ENCODE data around the gene PTGFRN.

Gene PTGFRN

DNA sequence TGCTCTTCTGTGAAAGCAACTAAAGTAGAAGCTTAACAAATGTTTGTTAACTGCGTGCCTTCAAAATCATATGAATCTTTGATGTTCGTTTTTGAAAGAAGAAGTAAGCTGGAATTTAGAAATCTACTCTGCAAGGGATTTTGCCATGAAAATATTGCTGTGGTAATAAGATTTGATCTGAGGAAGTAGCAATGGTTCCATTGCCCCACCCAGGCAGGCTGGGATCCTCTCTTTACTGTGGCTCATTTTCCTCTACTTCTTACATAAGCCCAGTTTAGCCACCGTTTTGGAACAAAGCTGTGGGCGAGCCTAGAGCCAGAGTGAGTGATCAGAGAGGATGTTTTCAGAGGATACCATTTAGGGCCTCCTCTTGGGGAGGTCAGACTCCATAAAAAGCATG, 20.3 kb upstream of the PTGFRN start:
- no peak overlapping the region for H3K27ac ChIP-seq (ENCODE audit: low read depth, low read length)
- H3K9ac ChIP-seq (ENCODE audit: low read depth, low read length), result no peak overlapping the region
- 0 out of 2 replicates have a peak, but pooled peaks cover under 1% of the 10 kb centered on the region for H3K9me3 ChIP-seq (ENCODE audit: control insufficient read depth, insufficient read depth, low read length)
- H3K36me3 ChIP-seq (ENCODE audit: control insufficient read depth, insufficient read depth, low read length), result no peaks in the 10 kb centered on the region
- H3K4me3 ChIP-seq (ENCODE audit: low read depth, low read length), result no peak overlapping the region
- no peaks in the 10 kb centered on the region for H3K27me3 ChIP-seq (ENCODE audit: control insufficient read depth, insufficient read depth, low read length)
- H3K4me1 ChIP-seq (ENCODE audit: control insufficient read depth, insufficient read depth, low read length), result no peaks in the 10 kb centered on the region

DNA sequence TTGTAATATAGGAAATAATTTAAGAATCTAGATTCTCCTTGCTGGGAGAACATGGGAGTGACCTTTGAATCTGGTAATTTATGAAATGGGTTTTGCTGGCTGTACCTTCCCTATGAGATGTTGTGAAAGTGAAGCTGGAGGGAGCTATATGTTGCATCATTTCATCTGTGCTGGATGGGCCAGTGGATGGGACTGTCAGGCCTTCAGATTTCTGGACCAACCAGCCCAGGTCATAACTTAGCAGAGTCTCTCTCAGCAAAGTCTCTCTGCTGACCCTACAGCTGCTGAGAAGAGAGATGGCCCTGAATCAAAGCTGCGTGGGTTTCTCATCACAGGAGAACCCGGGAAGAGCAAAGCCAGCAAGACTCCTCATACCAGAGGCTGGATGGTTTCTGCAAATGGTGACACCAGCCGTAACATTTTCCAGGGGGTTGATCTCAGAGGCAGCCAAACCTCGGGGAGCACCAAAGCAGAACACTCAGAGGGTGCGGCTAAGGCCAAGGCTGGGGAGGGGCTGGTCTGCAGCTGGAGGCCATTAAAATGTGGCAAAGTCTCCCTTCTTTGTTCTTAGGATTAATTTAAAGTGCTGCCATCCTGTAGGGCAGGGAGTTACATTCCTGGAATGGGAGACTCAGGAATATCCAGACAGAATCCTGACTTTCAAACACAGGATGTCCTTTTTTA, 18.2 kb upstream of the PTGFRN start:
- H3K36me3 ChIP-seq (ENCODE audit: control insufficient read depth, insufficient read depth, low read length), result no peaks in the 10 kb centered on the region
- H3K4me3 ChIP-seq (ENCODE audit: low read depth, low read length), result no peak overlapping the region
- H3K9me3 ChIP-seq (ENCODE audit: control insufficient read depth, insufficient read depth, low read length), result peaks cover 8% of the 10 kb centered on the region; the same call in 1 of the 2 replicates
- H3K4me1 ChIP-seq (ENCODE audit: control insufficient read depth, insufficient read depth, low read length), result no peaks in the 10 kb centered on the region
- no peaks in the 10 kb centered on the region for H3K27me3 ChIP-seq (ENCODE audit: control insufficient read depth, insufficient read depth, low read length)
- H3K27ac ChIP-seq (ENCODE audit: low read depth, low read length), result no peak overlapping the region
- H3K9ac ChIP-seq (ENCODE audit: low read depth, low read length), result no peak overlapping the region

DNA sequence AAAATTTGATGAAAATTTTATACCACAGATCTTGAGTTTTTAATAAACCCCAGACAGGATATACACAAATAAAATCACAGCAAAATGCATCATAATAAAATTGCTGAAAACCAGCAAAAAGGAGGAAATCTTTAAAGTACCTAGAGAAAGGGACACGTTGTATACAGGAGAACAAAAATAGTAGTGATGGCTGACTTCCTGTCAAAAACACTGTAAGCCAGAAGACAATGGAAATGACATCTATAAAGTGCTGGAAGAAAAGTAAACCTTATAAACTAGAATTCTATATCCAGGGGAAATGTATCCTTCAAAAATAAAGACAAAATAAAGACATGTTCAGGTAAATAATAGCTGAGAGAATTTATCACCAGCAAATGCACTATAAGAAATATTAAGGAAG, 14.6 kb upstream of the PTGFRN start:
- Histone ChIP-seq H3K4me3 (ENCODE audit: low read depth, low read length) (no peak overlapping the region), H3K9me3 (ENCODE audit: control insufficient read depth, insufficient read depth, low read length) (peaks cover 8% of the 10 kb centered on the region; the same call in 1 of the 2 replicates), H3K36me3 (ENCODE audit: control insufficient read depth, insufficient read depth, low read length) (no peaks in the 10 kb centered on the region), H3K27ac (ENCODE audit: low read depth, low read length) (no peak overlapping the region), H3K4me1 (ENCODE audit: control insufficient read depth, insufficient read depth, low read length) (no peaks in the 10 kb centered on the region), H3K9ac (ENCODE audit: low read depth, low read length) (no peak overlapping the region), H3K27me3 (ENCODE audit: control insufficient read depth, insufficient read depth, low read length) (no peaks in the 10 kb centered on the region)

DNA sequence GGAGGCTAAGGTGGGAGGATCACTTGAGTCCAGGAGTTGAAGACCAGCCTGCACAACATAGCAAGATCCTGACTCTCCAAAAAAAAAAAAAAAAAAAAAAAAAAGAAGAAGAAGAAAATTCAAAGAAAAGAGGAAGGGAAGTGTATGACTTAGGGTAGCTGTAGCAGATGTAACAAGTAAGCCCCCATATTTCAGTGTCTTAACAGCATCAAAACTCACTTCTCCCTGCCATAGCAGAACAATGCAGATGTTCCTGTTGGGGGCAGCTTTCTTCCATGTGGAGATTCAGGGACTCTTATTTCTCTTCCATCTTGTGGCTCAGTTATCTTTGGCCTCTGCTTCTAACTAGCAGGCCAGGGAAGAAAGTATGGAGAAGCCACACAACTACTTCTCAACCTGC, 10.2 kb upstream of the PTGFRN start:
- Histone ChIP-seq H3K4me1 (ENCODE audit: control insufficient read depth, insufficient read depth, low read length) (no peaks in the 10 kb centered on the region), H3K36me3 (ENCODE audit: control insufficient read depth, insufficient read depth, low read length) (no peaks in the 10 kb centered on the region), H3K27me3 (ENCODE audit: control insufficient read depth, insufficient read depth, low read length) (no peaks in the 10 kb centered on the region), H3K9ac (ENCODE audit: low read depth, low read length) (no peak overlapping the region), H3K27ac (ENCODE audit: low read depth, low read length) (no peak overlapping the region), H3K9me3 (ENCODE audit: control insufficient read depth, insufficient read depth, low read length) (peaks cover 6% of the 10 kb centered on the region; the same call in 1 of the 2 replicates), H3K4me3 (ENCODE audit: low read depth, low read length) (no peak overlapping the region)

DNA sequence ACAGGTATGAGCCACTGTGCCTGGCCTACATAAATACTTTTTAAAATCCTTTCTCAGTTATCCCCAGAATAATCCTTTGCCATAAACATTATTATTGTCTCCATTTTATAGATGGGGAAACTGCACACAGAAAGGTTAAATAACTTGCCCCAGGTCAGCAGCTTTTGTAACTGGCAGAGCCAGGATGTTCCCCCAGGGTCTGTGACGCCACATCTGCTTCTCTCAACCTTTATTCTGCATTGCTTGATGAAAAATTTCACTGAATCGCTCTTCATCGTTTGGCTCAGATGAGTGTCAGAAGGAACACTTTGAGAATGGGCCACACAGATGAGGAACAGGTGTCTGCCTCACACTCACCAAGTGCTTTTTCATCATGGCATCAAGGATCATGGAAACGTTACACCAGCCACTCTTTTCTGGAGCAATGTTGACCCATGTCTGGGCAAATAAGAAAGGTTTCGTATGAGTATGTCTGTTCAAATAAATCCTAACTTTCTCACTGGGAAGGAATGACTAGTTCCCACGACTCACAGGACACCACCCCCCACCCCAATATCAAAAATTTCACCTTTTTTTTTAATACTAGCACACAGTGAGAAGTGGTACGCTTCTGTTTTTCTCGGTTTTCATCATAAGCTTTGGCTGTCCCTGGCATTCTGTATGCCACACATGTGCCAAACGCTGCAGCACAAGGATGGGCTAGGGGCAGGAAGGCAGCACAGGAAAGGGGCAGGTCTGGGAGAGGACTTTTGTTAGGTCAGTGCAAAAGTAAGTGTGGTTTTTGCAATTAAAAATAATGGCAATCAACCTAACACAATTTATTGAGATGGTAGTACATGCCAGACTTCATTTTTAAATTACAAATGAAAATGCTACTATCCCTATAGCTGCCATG, 9.0 kb upstream of the PTGFRN start:
- H3K27me3 ChIP-seq (ENCODE audit: control insufficient read depth, insufficient read depth, low read length), result no peaks in the 10 kb centered on the region
- H3K4me1 ChIP-seq (ENCODE audit: control insufficient read depth, insufficient read depth, low read length), result no peaks in the 10 kb centered on the region
- H3K9ac ChIP-seq (ENCODE audit: low read depth, low read length), result no peak overlapping the region
- no peak overlapping the region for H3K27ac ChIP-seq (ENCODE audit: low read depth, low read length)
- no peaks in the 10 kb centered on the region for H3K9me3 ChIP-seq (ENCODE audit: control insufficient read depth, insufficient read depth, low read length)
- H3K36me3 ChIP-seq (ENCODE audit: control insufficient read depth, insufficient read depth, low read length), result no peaks in the 10 kb centered on the region
- H3K4me3 ChIP-seq (ENCODE audit: low read depth, low read length), result no peak overlapping the region

DNA sequence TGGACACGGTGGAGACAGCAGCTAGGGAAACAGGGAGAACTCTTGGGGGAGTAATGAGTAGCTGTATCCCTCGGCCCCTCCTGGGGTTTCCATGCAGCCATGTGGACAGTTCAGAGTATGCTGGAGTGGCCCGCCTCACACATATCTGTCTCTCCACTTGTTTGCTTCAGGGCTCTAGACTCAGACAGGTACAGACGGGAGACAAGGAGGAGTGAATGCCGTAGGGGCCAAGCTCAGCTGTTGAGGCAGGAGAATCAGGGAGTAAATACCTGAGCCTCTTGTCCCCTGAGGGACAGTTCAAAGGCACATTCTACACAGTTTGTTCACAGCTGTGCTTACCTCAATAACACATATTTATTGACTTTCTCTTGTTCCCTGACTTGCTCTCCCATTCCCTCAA, 7.7 kb upstream of the PTGFRN start:
- no peak overlapping the region for H3K9ac ChIP-seq (ENCODE audit: low read depth, low read length)
- no peaks in the 10 kb centered on the region for H3K27me3 ChIP-seq (ENCODE audit: control insufficient read depth, insufficient read depth, low read length)
- H3K9me3 ChIP-seq (ENCODE audit: control insufficient read depth, insufficient read depth, low read length), result no peaks in the 10 kb centered on the region
- no peaks in the 10 kb centered on the region for H3K36me3 ChIP-seq (ENCODE audit: control insufficient read depth, insufficient read depth, low read length)
- no peak overlapping the region for H3K4me3 ChIP-seq (ENCODE audit: low read depth, low read length)
- H3K4me1 ChIP-seq (ENCODE audit: control insufficient read depth, insufficient read depth, low read length), result no peaks in the 10 kb centered on the region
- H3K27ac ChIP-seq (ENCODE audit: low read depth, low read length), result no peak overlapping the region

DNA sequence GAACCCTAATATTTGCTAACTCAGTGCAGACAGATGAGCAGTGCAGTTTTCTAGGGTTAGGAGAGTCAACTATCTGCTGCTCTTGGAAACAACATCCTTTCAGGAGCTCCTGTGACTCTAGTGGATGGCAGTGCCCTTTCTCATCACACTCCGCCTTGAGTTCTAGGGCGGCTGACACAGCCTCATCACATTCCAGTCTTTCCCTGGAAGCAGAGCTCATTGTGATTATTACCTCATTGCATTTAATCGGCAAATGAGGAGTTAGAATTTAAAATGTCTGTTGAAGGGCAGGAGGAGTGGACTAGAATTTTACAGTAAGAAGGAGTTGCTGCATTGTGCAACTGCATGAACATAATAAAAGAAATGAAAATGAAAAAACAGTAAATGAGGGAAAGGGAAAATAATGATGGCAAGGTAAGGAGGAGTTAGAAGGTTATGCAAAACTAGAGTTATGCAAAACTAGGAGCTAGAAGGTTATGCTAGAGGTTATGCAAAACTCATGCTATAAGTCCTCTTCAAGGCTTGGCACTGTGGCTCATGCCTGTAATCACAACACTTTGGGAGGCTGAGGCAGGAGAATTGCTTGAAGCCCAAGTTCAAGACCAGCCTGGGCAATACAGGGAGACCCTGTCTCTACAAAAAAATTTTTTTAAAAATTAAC, 6.9 kb upstream of the PTGFRN start:
- Histone ChIP-seq H3K4me3 (ENCODE audit: low read depth, low read length) (no peak overlapping the region), H3K9ac (ENCODE audit: low read depth, low read length) (no peak overlapping the region), H3K27ac (ENCODE audit: low read depth, low read length) (no peak overlapping the region), H3K36me3 (ENCODE audit: control insufficient read depth, insufficient read depth, low read length) (no peaks in the 10 kb centered on the region), H3K9me3 (ENCODE audit: control insufficient read depth, insufficient read depth, low read length) (no peaks in the 10 kb centered on the region), H3K4me1 (ENCODE audit: control insufficient read depth, insufficient read depth, low read length) (no peaks in the 10 kb centered on the region), H3K27me3 (ENCODE audit: control insufficient read depth, insufficient read depth, low read length) (no peaks in the 10 kb centered on the region)

DNA sequence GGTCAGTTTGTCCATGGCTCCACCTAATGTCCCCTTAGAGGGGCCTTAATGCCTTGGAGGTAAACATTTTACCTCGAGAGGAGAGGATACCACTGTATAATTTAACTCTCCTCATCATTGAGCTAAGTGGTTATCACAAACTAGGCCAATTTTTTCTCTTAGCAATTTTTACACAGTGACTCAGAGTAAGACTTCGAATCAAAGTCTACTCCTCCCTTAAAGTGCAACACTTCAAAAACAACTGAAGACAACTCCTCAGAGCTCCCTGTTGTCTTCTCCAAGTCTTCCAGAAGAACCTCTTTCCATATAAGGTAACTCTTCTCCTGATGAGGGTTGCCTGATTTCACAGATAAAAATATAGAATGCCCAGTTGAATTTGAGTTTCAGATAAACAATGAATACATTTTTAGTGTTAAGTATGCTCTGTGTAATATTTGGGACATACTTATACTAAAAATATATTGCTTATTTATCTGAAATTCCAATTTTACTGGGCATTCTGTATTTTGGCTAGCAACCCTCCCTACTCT, 4.9 kb upstream of the PTGFRN start:
- Histone ChIP-seq H3K4me1 (ENCODE audit: control insufficient read depth, insufficient read depth, low read length) (peaks cover 9% of the 10 kb centered on the region; the same call in 1 of the 2 replicates), H3K4me3 (ENCODE audit: low read depth, low read length) (no peak overlapping the region), H3K27me3 (ENCODE audit: control insufficient read depth, insufficient read depth, low read length) (no peaks in the 10 kb centered on the region), H3K36me3 (ENCODE audit: control insufficient read depth, insufficient read depth, low read length) (no peaks in the 10 kb centered on the region), H3K9ac (ENCODE audit: low read depth, low read length) (no peak overlapping the region), H3K9me3 (ENCODE audit: control insufficient read depth, insufficient read depth, low read length) (no peaks in the 10 kb centered on the region), H3K27ac (ENCODE audit: low read depth, low read length) (no peak overlapping the region)

DNA sequence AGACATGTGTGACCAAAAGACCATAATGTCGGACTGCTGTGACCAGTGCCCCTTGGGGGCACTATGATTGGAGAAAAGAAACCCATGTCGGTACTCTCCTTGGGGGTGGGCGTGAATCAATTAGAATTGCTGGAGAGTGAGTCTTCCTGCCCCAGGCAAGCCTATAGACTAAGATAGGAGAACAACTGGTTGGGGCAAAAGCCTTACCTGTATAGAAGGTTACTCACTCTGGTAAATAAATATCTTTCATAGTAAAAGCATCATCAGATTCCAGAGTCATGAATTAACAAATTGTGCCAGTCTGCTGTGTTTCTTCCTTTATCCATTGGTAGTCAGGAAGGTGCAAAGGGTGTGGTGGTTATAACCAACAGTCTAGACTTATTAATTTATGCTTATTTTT, 2.9 kb upstream of the PTGFRN start:
- Histone ChIP-seq H3K4me3 (ENCODE audit: low read depth, low read length) (no peak overlapping the region), H3K36me3 (ENCODE audit: control insufficient read depth, insufficient read depth, low read length) (no peaks in the 10 kb centered on the region), H3K27me3 (ENCODE audit: control insufficient read depth, insufficient read depth, low read length) (no peaks in the 10 kb centered on the region), H3K27ac (ENCODE audit: low read depth, low read length) (no peak overlapping the region), H3K4me1 (ENCODE audit: control insufficient read depth, insufficient read depth, low read length) (peaks cover 19% of the 10 kb centered on the region), H3K9ac (ENCODE audit: low read depth, low read length) (no peak overlapping the region), H3K9me3 (ENCODE audit: control insufficient read depth, insufficient read depth, low read length) (no peaks in the 10 kb centered on the region)

DNA sequence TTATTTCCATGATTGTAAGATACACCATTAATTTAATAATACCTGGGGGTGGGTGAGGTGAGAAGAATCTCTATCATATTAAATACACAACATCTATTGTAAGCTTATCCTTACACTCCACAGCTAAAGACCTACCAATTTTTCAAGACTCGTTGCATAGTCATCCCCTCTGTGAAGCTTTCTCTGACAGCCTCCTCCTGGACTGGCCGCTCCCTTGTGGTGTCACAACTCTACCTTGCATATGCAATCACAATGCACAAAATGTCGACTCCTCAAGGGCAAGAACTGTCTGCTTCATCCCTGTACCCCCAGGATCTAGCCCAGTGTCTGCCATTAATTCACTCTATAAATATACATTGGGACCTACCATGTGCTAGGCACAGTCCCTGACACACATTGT, 2.4 kb upstream of the PTGFRN start:
- H3K36me3 ChIP-seq (ENCODE audit: control insufficient read depth, insufficient read depth, low read length), result no peaks in the 10 kb centered on the region
- H3K9me3 ChIP-seq (ENCODE audit: control insufficient read depth, insufficient read depth, low read length), result no peaks in the 10 kb centered on the region
- no peak overlapping the region for H3K4me3 ChIP-seq (ENCODE audit: low read depth, low read length)
- peaks cover 25% of the 10 kb centered on the region for H3K4me1 ChIP-seq (ENCODE audit: control insufficient read depth, insufficient read depth, low read length)
- no peak overlapping the region for H3K27ac ChIP-seq (ENCODE audit: low read depth, low read length)
- H3K27me3 ChIP-seq (ENCODE audit: control insufficient read depth, insufficient read depth, low read length), result no peaks in the 10 kb centered on the region
- H3K9ac ChIP-seq (ENCODE audit: low read depth, low read length), result no peak overlapping the region
